ENCODE results near the gene FSTL5.

DNA sequence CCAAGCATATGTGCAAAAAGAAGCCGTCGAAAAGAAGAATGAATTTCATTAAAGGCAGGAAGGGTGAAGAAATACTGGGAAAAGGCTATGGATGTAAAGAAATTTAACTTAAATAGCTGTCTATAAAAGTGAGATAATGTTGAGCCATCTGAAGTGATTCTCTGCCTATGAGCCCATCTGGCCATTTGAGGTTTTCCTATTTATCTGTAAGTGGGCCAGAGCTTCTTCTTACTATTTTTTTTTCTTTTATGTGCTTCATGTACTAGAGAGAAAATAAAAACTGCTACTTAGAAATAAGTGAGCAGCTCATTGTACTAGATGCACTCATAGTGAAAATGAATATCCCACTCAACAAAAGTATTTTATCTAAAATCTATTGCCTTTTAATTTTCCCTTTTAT is 725.7 kb downstream of the FSTL5 start:
- TF ChIP-seq, protein P1, sequence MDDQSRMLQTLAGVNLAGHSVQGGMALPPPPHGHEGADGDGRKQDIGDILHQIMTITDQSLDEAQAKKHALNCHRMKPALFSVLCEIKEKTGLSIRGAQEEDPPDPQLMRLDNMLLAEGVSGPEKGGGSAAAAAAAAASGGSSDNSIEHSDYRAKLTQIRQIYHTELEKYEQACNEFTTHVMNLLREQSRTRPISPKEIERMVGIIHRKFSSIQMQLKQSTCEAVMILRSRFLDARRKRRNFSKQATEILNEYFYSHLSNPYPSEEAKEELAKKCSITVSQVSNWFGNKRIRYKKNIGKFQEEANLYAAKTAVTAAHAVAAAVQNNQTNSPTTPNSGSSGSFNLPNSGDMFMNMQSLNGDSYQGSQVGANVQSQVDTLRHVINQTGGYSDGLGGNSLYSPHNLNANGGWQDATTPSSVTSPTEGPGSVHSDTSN (IDR thresholded peaks at IDR 0.05; ENCODE audit: insufficient replicate concordance, low read depth, low read length): no peak
- no peak for TF ChIP-seq SIN3A (IDR thresholded peaks at IDR 0.05; ENCODE audit: low read depth, low read length)

Measured in GM12878 (cell line).